NCI-H2029 (cell line): ENCODE measurements around the gene CEND1.

ENCODE experiments used
- DNase-seq: peaks from one replicate; lab custom pipeline; 2025; lab: John Stamatoyannopoulos, UW

The CEND1 gene

GRCh38 chr11:811446-812245 is 21.8 kb upstream of the CEND1 start:
- no peak for DNase-seq

GRCh38 chr11:810040-810567 is 20.2 kb upstream of the CEND1 start:
- DNase-seq, result no peak

GRCh38 chr11:809287-810039 is 19.6 kb upstream of the CEND1 start, which contains the start of gene RPLP2:
TSS of gene RPLP2 (plus strand) at chr11:809967. CDS start at chr11:810235, 268 bp downstream.
- peak; percentile 93 for DNase-seq

GRCh38 chr11:808427-809286 is 18.8 kb upstream of the CEND1 start:
- DNase-seq, result no peak

GRCh38 chr11:804599-804964 is 14.7 kb upstream of the CEND1 start:
- no peak for DNase-seq

- no peak for DNase-seq
These were observed 14.1 kb upstream of the CEND1 start for GRCh38 chr11:803770-804598.

GRCh38 chr11:803467-803742 is 13.5 kb upstream of the CEND1 start:
- DNase-seq, result no peak

- DNase-seq, result no peak
These were observed 13.0 kb upstream of the CEND1 start for GRCh38 chr11:802693-803466.

GRCh38 chr11:802018-802617 is 12.2 kb upstream of the CEND1 start:
- DNase-seq, result no peak

GRCh38 chr11:801097-801780 is 11.3 kb upstream of the CEND1 start:
- DNase-seq, result no peak

GRCh38 chr11:800473-800872 is 10.6 kb upstream of the CEND1 start:
- no peak for DNase-seq

GRCh38 chr11:799641-800316 is 9.9 kb upstream of the CEND1 start:
- no peak for DNase-seq

- peak; percentile 66 for DNase-seq
These were observed 8.3 kb upstream of the CEND1 start, which contains the start of gene SLC25A22 for GRCh38 chr11:798093-798713. TSS of gene SLC25A22 (minus strand) at chr11:798281. CDS start at chr11:795006, 3,275 bp downstream.

GRCh38 chr11:797296-798092 is 7.6 kb upstream of the CEND1 start:
- DNase-seq, result peak; percentile 62

- DNase-seq, result no peak
These were observed 6.8 kb upstream of the CEND1 start for GRCh38 chr11:796565-797295.

- peak; percentile 81 for DNase-seq
These were observed 6.0 kb upstream of the CEND1 start for GRCh38 chr11:795634-796564.
